HepG2 (cell line): ENCODE measurements around the gene CLDN15. TPM values are rescaled to one million over a fixed set of nuclear protein-coding genes. Genes with fewer than 3 reads are reported as not detected.

ENCODE experiments used
- CBX2 ChIP-seq, 2 experiments: fragments of 200-600 bp in 1 of 2; sonication (generic); formaldehyde crosslinking in 1 of 2; IDR thresholded peaks; 2 replicates each; pipeline versions ENCODE4 v1.7.0 to v1.8.1; 2018 to 2022; ENCODE audit warnings: low read depth in 2 of 2, low read length in 1 of 2, mild to moderate bottlenecking in 1 of 2, missing genetic modification reagents in 1 of 2
- GABPB1 ChIP-seq: IDR thresholded peaks from 2 replicates; pipeline ENCODE4 v1.6.1; 2016; ENCODE audit warnings: mild to moderate bottlenecking, missing genetic modification reagents, moderate library complexity, missing compliant biosample characterization
- HIVEP1 ChIP-seq: sonication (generic); formaldehyde crosslinking; IDR thresholded peaks from 2 replicates; pipeline ENCODE4 v1.4.0; 2020; ENCODE audit warnings: mild to moderate bottlenecking, missing genetic modification reagents
- KLF6 ChIP-seq: IDR thresholded peaks from 2 replicates; pipeline ENCODE4 v1.8.0; 2016; ENCODE audit warnings: missing biosample characterization, missing genetic modification reagents
- POLR2AphosphoS5 ChIP-seq: IDR thresholded peaks from 2 replicates; pipeline ENCODE4 v1.6.1; 2012; ENCODE audit warnings: low read depth, low read length
- SP140L ChIP-seq: sonication (generic); formaldehyde crosslinking; IDR thresholded peaks from 2 replicates; pipeline ENCODE4 v1.4.0; 2020; ENCODE audit warnings: missing genetic modification reagents, borderline replicate concordance
- XBP1 ChIP-seq: sonication (generic); formaldehyde crosslinking; IDR thresholded peaks from 2 replicates; pipeline ENCODE4 v1.5.0; 2020; ENCODE audit warnings: missing genetic modification reagents
- ZBTB42 ChIP-seq: sonication (generic); formaldehyde crosslinking; IDR thresholded peaks from 2 replicates; pipeline ENCODE4 v1.5.0; 2020; ENCODE audit warnings: mild to moderate bottlenecking, missing genetic modification reagents
- ZMYM4 ChIP-seq: sonication (generic); formaldehyde crosslinking; IDR thresholded peaks from 2 replicates; pipeline ENCODE4 v1.8.1; 2023; ENCODE audit warnings: mild to moderate bottlenecking, missing genetic modification reagents
- ZNF550 ChIP-seq: sonication (generic); formaldehyde crosslinking; IDR thresholded peaks from 2 replicates; pipeline ENCODE4 v1.4.0; 2020; ENCODE audit warnings: mild to moderate bottlenecking, missing genetic modification reagents, borderline replicate concordance
- polyA plus RNA-seq, 8 experiments: library from polyadenylated mRNA; depleted of rRNA in 3 of 8; stranded (reverse) in 7 of 8; unstranded in 1 of 8; fragments of >200 nt; fragmentation: Illumina TruSeq in 4 of 8; extraction: Trizol in 4 of 8; gene quantifications; 2 replicates each; pipeline versions ENCODE4 v1.2.1 to v1.2.3, GENCODE V29; 2011 to 2016; ENCODE audit warnings: low read depth in 4 of 8, missing spikeins in 1 of 8, mixed read lengths in 1 of 8; ENCODE audit not compliant: insufficient read depth in 1 of 8
- total RNA-seq, 5 experiments: library from RNA; depleted of rRNA; stranded (reverse); fragments of >200 nt; fragmentation: Illumina TruSeq; extraction: Trizol; gene quantifications; 2 replicates each; pipeline ENCODE4 v1.2.3, GENCODE V29; 2016; ENCODE audit warnings: low read depth in 1 of 5
- TF ChIP-seq, protein P1 (sequence below): IDR thresholded peaks from 2 replicates; pipeline ENCODE4 v1.6.1; 2012; ENCODE audit warnings: inconsistent platforms
- TF ChIP-seq, protein P2 (sequence below): sonication (generic); formaldehyde crosslinking; IDR thresholded peaks from 2 replicates; pipeline ENCODE4 v1.8.0; 2022; ENCODE audit warnings: missing genetic modification reagents, mild to moderate bottlenecking, borderline replicate concordance
- TF ChIP-seq, protein P3 (sequence below): sonication (generic); formaldehyde crosslinking; IDR thresholded peaks from 2 replicates; pipeline ENCODE4 v1.5.0; 2020; ENCODE audit warnings: missing genetic modification reagents
- TF ChIP-seq, protein P4 (sequence below): sonication (generic); formaldehyde crosslinking; IDR thresholded peaks from 2 replicates; pipeline ENCODE4 v1.8.0; 2022; ENCODE audit warnings: missing genetic modification reagents, mild to moderate bottlenecking, moderate library complexity, borderline replicate concordance
- TF ChIP-seq, protein P5 (sequence below): sonication (generic); formaldehyde crosslinking; IDR thresholded peaks from 2 replicates; pipeline ENCODE4 v1.4.0; 2020; ENCODE audit warnings: mild to moderate bottlenecking, missing genetic modification reagents
- TF ChIP-seq, protein P6 (sequence below): sonication (generic); formaldehyde crosslinking; IDR thresholded peaks from 2 replicates; pipeline ENCODE4 v1.4.0; 2020; ENCODE audit warnings: missing genetic modification reagents, borderline replicate concordance

CLDN15 gene
- total and polyA plus RNA-seq, 2 of the 13 experiments (the other 11 are each of a cell fraction or from before 2014, with no cell fraction given) = 7.1 to 17.8 TPM

DNA sequence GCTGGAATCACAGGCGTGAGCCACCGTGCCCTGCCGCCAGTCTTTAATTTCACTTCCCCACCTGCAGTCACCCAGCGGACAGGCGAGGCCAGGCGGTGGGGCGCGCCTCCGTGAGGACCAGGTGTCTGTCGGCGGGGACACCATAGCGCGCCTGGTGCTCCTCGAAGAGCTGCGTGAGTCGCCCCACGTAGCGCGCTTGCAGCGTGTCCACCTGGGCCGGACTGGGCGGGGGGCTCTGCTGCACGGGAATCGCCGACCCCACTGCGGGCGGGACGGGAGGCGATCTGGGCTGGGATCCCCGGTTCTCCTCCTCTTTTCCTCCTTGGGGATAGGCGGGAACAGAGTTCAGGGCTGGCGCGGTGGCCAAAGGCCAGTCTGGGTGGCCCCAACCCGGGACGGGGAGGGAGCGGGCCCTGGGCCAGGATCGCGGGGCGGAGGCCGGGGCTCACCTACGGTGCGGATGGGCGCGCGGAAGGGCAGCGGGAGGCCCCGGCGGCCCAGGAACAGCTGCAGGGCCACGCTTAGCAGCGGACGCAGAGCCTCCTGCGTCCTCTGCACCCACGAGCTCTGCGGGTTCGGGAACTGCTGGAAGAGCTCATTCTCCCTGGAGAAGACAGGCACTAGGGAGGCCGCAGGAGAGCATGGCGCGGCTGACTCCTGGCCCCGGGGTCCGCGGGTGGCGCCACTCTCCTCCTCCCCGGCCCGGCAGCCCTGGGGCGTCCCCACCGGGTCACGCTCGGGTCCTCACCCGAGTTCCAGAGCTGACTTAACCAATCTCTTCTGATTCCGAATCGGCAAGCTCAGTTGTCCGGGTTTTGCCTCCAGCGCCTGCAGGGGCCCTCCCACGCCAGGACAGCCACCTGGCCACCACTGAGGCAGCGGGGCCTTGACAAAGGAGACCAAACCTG, 35.7 kb downstream of the CLDN15 start (continued):
- TF ChIP-seq, protein P1, sequence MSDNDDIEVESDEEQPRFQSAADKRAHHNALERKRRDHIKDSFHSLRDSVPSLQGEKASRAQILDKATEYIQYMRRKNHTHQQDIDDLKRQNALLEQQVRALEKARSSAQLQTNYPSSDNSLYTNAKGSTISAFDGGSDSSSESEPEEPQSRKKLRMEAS = peak; percentile 17; the same call in 1 of the 2 replicates
- no peak for TF ChIP-seq XBP1
- TF ChIP-seq CBX2 (IDR thresholded peaks at IDR 0.05; ENCODE audit: low read depth, low read length) = no peak
- peak; percentile 34; the same call in 1 of the 2 replicates for TF ChIP-seq CBX2 (CRISPR knock-in tag; IDR thresholded peaks at IDR 0.05; ENCODE audit: low read depth)
- TF ChIP-seq GABPB1 (CRISPR knock-in tag) = peak; percentile 76
- TF ChIP-seq, protein P2, sequence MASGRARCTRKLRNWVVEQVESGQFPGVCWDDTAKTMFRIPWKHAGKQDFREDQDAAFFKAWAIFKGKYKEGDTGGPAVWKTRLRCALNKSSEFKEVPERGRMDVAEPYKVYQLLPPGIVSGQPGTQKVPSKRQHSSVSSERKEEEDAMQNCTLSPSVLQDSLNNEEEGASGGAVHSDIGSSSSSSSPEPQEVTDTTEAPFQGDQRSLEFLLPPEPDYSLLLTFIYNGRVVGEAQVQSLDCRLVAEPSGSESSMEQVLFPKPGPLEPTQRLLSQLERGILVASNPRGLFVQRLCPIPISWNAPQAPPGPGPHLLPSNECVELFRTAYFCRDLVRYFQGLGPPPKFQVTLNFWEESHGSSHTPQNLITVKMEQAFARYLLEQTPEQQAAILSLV (CRISPR knock-in tag) = peak; percentile 68; the same call in 1 of the 2 replicates
- no peak; the same call in 1 of the 2 replicates for TF ChIP-seq ZBTB42
- TF ChIP-seq, protein P3, sequence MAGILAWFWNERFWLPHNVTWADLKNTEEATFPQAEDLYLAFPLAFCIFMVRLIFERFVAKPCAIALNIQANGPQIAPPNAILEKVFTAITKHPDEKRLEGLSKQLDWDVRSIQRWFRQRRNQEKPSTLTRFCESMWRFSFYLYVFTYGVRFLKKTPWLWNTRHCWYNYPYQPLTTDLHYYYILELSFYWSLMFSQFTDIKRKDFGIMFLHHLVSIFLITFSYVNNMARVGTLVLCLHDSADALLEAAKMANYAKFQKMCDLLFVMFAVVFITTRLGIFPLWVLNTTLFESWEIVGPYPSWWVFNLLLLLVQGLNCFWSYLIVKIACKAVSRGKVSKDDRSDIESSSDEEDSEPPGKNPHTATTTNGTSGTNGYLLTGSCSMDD = no peak
- TF ChIP-seq, protein P4, sequence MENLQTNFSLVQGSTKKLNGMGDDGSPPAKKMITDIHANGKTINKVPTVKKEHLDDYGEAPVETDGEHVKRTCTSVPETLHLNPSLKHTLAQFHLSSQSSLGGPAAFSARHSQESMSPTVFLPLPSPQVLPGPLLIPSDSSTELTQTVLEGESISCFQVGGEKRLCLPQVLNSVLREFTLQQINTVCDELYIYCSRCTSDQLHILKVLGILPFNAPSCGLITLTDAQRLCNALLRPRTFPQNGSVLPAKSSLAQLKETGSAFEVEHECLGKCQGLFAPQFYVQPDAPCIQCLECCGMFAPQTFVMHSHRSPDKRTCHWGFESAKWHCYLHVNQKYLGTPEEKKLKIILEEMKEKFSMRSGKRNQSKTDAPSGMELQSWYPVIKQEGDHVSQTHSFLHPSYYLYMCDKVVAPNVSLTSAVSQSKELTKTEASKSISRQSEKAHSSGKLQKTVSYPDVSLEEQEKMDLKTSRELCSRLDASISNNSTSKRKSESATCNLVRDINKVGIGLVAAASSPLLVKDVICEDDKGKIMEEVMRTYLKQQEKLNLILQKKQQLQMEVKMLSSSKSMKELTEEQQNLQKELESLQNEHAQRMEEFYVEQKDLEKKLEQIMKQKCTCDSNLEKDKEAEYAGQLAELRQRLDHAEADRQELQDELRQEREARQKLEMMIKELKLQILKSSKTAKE (CRISPR knock-in tag) = no peak; the same call in 1 of the 2 replicates
- TF ChIP-seq, protein P5, sequence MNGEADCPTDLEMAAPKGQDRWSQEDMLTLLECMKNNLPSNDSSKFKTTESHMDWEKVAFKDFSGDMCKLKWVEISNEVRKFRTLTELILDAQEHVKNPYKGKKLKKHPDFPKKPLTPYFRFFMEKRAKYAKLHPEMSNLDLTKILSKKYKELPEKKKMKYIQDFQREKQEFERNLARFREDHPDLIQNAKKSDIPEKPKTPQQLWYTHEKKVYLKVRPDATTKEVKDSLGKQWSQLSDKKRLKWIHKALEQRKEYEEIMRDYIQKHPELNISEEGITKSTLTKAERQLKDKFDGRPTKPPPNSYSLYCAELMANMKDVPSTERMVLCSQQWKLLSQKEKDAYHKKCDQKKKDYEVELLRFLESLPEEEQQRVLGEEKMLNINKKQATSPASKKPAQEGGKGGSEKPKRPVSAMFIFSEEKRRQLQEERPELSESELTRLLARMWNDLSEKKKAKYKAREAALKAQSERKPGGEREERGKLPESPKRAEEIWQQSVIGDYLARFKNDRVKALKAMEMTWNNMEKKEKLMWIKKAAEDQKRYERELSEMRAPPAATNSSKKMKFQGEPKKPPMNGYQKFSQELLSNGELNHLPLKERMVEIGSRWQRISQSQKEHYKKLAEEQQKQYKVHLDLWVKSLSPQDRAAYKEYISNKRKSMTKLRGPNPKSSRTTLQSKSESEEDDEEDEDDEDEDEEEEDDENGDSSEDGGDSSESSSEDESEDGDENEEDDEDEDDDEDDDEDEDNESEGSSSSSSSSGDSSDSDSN (CRISPR knock-in tag) = peak; percentile 99
- no peak for TF ChIP-seq SP140L (CRISPR knock-in tag)
- TF ChIP-seq, protein P6, sequence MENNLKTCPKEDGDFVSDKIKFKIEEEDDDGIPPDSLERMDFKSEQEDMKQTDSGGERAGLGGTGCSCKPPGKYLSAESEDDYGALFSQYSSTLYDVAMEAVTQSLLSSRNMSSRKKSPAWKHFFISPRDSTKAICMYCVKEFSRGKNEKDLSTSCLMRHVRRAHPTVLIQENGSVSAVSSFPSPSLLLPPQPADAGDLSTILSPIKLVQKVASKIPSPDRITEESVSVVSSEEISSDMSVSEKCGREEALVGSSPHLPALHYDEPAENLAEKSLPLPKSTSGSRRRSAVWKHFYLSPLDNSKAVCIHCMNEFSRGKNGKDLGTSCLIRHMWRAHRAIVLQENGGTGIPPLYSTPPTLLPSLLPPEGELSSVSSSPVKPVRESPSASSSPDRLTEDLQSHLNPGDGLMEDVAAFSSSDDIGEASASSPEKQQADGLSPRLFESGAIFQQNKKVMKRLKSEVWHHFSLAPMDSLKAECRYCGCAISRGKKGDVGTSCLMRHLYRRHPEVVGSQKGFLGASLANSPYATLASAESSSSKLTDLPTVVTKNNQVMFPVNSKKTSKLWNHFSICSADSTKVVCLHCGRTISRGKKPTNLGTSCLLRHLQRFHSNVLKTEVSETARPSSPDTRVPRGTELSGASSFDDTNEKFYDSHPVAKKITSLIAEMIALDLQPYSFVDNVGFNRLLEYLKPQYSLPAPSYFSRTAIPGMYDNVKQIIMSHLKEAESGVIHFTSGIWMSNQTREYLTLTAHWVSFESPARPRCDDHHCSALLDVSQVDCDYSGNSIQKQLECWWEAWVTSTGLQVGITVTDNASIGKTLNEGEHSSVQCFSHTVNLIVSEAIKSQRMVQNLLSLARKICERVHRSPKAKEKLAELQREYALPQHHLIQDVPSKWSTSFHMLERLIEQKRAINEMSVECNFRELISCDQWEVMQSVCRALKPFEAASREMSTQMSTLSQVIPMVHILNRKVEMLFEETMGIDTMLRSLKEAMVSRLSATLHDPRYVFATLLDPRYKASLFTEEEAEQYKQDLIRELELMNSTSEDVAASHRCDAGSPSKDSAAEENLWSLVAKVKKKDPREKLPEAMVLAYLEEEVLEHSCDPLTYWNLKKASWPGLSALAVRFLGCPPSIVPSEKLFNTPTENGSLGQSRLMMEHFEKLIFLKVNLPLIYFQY (CRISPR knock-in tag) = peak; percentile 55; the same call in 1 of the 2 replicates
- TF ChIP-seq HIVEP1 (CRISPR knock-in tag) = peak; percentile 89
- 0 out of 2 replicates have a peak, but pooled peaks have one; percentile 56 for TF ChIP-seq ZNF550 (CRISPR knock-in tag)
- TF ChIP-seq ZMYM4 (CRISPR knock-in tag) = peak; percentile 51; the same call in 1 of the 2 replicates
- peak; percentile 52; the same call in 1 of the 2 replicates for TF ChIP-seq POLR2AphosphoS5
- TF ChIP-seq KLF6 = peak; percentile 48; the same call in 1 of the 2 replicates
